Keratinocyte (primary cell): Measurements from ENCODE around the gene DOCK3. TPM values are rescaled to one million over a fixed set of nuclear protein-coding genes. Genes with fewer than 3 reads are reported as not detected.

ENCODE experiments used
- DNase-seq: peaks from one replicate; pipeline ENCODE4 v3.0.0-alpha.2; 2011; ENCODE audit warnings: low read depth, missing footprints, low spot score
- FAIRE-seq: peaks from 2 replicates; lab custom pipeline; 2011; peaks lifted over from hg19 to GRCh38; lab: Jason Lieb, UNC
- H2AFZ ChIP-seq: 2 replicates; pipeline ENCODE4 v1.6.0; 2012; ENCODE audit warnings: low read length, control low read depth, inconsistent platforms; ENCODE audit not compliant: control insufficient read depth
- H3K27ac ChIP-seq: 2 replicates; pipeline ENCODE4 v1.5.1; 2011; ENCODE audit warnings: low read length; ENCODE audit not compliant: control insufficient read depth, insufficient read depth
- H3K27me3 ChIP-seq: 3 replicates; pipeline ENCODE4 v1.6.0; 2011; ENCODE audit warnings: low read length; ENCODE audit not compliant: control insufficient read depth, insufficient read depth; ENCODE audit errors: extremely low read depth
- H3K36me3 ChIP-seq, 2 experiments: 2 replicates in 1 of 2; 3 replicates in 1 of 2; pipeline ENCODE4 v1.5.1; 2011; ENCODE audit warnings: low read length in 2 of 2, mild to moderate bottlenecking in 1 of 2; ENCODE audit not compliant: control insufficient read depth in 2 of 2, insufficient read depth in 2 of 2; ENCODE audit errors: extremely low read depth in 1 of 2
- H3K4me1 ChIP-seq: 3 replicates; pipeline ENCODE4 v1.5.1; 2011; ENCODE audit warnings: low read length; ENCODE audit not compliant: control insufficient read depth, insufficient read depth; ENCODE audit errors: extremely low read depth
- H3K4me2 ChIP-seq: 3 replicates; pipeline ENCODE4 v1.6.0; 2011; ENCODE audit warnings: low read depth, low read length; ENCODE audit not compliant: control insufficient read depth, insufficient read depth; ENCODE audit errors: extremely low read depth
- H3K4me3 ChIP-seq, 3 experiments: fragments of 200-600 bp in 1 of 3; sonication (generic) in 1 of 3; 2 replicates in 2 of 3; 3 replicates in 1 of 3; pipeline ENCODE4 v1.5.1; 2011 to 2016; ENCODE audit warnings: low read length in 3 of 3, mild to moderate bottlenecking in 3 of 3, control low read depth in 2 of 3, inconsistent platforms in 1 of 3, low read depth in 1 of 3, mixed read lengths in 1 of 3, mixed run types in 1 of 3, moderate library complexity in 1 of 3; ENCODE audit not compliant: control insufficient read depth in 2 of 3, insufficient read depth in 2 of 3; ENCODE audit errors: extremely low read depth in 1 of 3
- H3K79me2 ChIP-seq: 2 replicates; pipeline ENCODE4 v1.6.0; 2012; ENCODE audit warnings: low read length; ENCODE audit not compliant: control insufficient read depth, insufficient read depth
- H3K9ac ChIP-seq: 3 replicates; pipeline ENCODE4 v1.6.0; 2011; ENCODE audit warnings: low read length; ENCODE audit not compliant: control insufficient read depth, insufficient read depth; ENCODE audit errors: extremely low read depth
- H3K9me1 ChIP-seq: 3 replicates; pipeline ENCODE4 v1.6.0; 2011; ENCODE audit warnings: low read length; ENCODE audit not compliant: control insufficient read depth, insufficient read depth; ENCODE audit errors: extremely low read depth
- H3K9me3 ChIP-seq: 2 replicates; pipeline ENCODE4 v1.5.1; 2012; ENCODE audit warnings: low read depth, low read length; ENCODE audit not compliant: control insufficient read depth
- H4K20me1 ChIP-seq: 3 replicates; pipeline ENCODE4 v1.6.0; 2011; ENCODE audit warnings: low read length; ENCODE audit not compliant: control insufficient read depth, insufficient read depth; ENCODE audit errors: extremely low read depth
- CTCF ChIP-seq, 3 experiments: IDR thresholded peaks in 1 of 3; conservative IDR thresholded peaks in 1 of 3; optimal IDR thresholded peaks in 1 of 3; 2 replicates in 2 of 3; 3 replicates in 1 of 3; pipeline versions ENCODE3 to v1.5.1; 2011; ENCODE audit warnings: low read length in 3 of 3, mild to moderate bottlenecking in 3 of 3, moderate library complexity in 2 of 3, control low read depth in 1 of 3, inconsistent platforms in 1 of 3; ENCODE audit not compliant: insufficient read depth in 2 of 3; ENCODE audit errors: extremely low read depth in 1 of 3
- EZH2 ChIP-seq: IDR thresholded peaks from one replicate; pipeline ENCODE4 v1.6.1; 2012; ENCODE audit warnings: inconsistent platforms, mild to moderate bottlenecking, low read length, moderate library complexity
- dilution Hi-C: fragments of 300-500 bp; cut with MboI; formaldehyde crosslinking; loops from one replicate; pipeline ENCODE4 v1.7.0; 2020; ENCODE audit warnings: low sequenced_read_pairs; ENCODE audit not compliant: extremely low pct_ligation_motif_present
- polyA plus RNA-seq, 5 experiments: library from polyadenylated mRNA; depleted of rRNA in 3 of 5; stranded (reverse) in 3 of 5; stranded (forward) in 1 of 5; unstranded in 1 of 5; fragments of >200 nt; gene quantifications; 1 replicate in 1 of 5; 2 replicates in 3 of 5; 3 replicates in 1 of 5; pipeline versions ENCODE4 v1.2.1 to v1.2.3, GENCODE V29; 2011 to 2012; ENCODE audit warnings: missing spikeins in 2 of 5, low read depth in 1 of 5, low replicate concordance in 1 of 5

Gene DOCK3
- polyA plus RNA-seq, 1 donor (not counting 4 experiments of a cell fraction or from before 2014, with no cell fraction given): 0.10 TPM

GRCh38 chr3:51340989-51341636 lies 666.4 kb downstream of the DOCK3 start:
- no peak overlapping the region for H2AFZ ChIP-seq
- DNase-seq: no peak
- TF ChIP-seq EZH2 (no peak), CTCF (optimal IDR thresholded peaks at IDR 0.05 in 1 of 3, IDR thresholded peaks at IDR 0.05 in 1 of 3, conservative IDR thresholded peaks at IDR 0.05 in 1 of 3; ENCODE audit: extremely low read depth in 1 of 3, insufficient read depth in 2 of 3, low read length in 3 of 3) (no peak)
- peak overlapping the region; percentile 64 for H3K27ac ChIP-seq
- H3K4me2 ChIP-seq: peak overlapping the region; percentile 65
- H3K9me1 ChIP-seq: peaks cover 2% of the 10 kb centered on the region
- H3K36me3 ChIP-seq: no peaks in the 10 kb centered on the region
- no peak for FAIRE-seq
- peaks cover 23% of the 10 kb centered on the region for H3K4me1 ChIP-seq
- H4K20me1 ChIP-seq: no peaks in the 10 kb centered on the region
- no peaks in the 10 kb centered on the region for H3K27me3 ChIP-seq
- no peak overlapping the region for H3K4me3 ChIP-seq
- H3K9me3 ChIP-seq: no peaks in the 10 kb centered on the region
- dilution Hi-C loops: no loop called here
- H3K79me2 ChIP-seq: no peaks in the 10 kb centered on the region
- no peak overlapping the region for H3K9ac ChIP-seq

DNA sequence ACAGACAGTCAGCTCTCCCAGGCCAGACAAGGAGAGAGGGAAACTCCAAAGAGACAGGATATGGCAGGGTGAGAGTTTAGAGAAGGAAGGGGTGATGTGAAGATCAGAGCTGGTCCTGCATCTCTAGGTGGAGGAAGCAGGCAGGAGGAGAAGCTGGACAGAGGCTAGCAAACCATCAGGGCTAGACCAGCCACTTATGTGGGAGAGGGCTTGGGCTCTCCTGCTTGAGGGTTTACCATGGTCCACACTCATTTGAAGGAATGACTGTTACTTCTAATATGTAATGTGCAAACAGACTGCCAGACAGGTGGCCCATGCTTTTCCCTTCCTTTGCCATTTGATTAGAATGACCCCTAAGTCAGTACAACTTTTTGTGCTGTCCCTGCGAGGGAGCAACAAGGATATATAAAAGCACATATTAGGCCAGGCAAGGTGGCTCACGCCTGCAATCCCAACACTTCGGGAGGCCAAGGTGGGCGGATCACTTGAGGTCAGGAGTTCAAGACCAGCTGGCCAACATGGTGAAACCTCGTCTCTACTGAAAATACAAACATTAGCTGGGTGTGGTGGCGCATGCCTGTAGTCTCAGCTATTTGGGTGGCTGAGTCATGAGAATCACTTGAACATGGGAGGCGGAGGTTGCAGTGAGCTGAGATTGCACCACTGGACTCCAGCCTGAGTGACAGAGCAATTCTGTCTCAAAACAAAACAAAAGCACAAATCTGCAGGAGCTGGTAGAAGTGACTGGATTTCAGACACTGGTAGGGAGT lies 669.4 kb downstream of the DOCK3 start:
- H3K9ac ChIP-seq: no peak overlapping the region
- H2AFZ ChIP-seq: no peak overlapping the region
- FAIRE-seq: no peak
- H3K27me3 ChIP-seq: no peaks in the 10 kb centered on the region
- H3K9me3 ChIP-seq: no peaks in the 10 kb centered on the region
- no peaks in the 10 kb centered on the region for H4K20me1 ChIP-seq
- H3K36me3 ChIP-seq: no peaks in the 10 kb centered on the region
- H3K4me3 ChIP-seq: no peak overlapping the region
- no peak overlapping the region for H3K27ac ChIP-seq
- no peak for DNase-seq
- no peak overlapping the region for H3K4me2 ChIP-seq
- peaks cover 25% of the 10 kb centered on the region for H3K4me1 ChIP-seq
- dilution Hi-C loops: no loop called here
- H3K79me2 ChIP-seq: no peaks in the 10 kb centered on the region
- TF ChIP-seq EZH2: no peak
- TF ChIP-seq CTCF (optimal IDR thresholded peaks at IDR 0.05 in 1 of 3, IDR thresholded peaks at IDR 0.05 in 1 of 3, conservative IDR thresholded peaks at IDR 0.05 in 1 of 3; ENCODE audit: extremely low read depth in 1 of 3, insufficient read depth in 2 of 3, low read length in 3 of 3): no peak
- peaks cover 2% of the 10 kb centered on the region for H3K9me1 ChIP-seq
